Measurements from ENCODE around the gene RINL.

Gene RINL

GRCh38 chr19:38869160-38869835, 8.8 kb downstream of the RINL start:
- peak overlapping the region; percentile 39 for H3K27ac ChIP-seq
- no peaks in the 10 kb centered on the region for H3K27me3 ChIP-seq (ENCODE audit: insufficient read depth, low read depth)
- peaks cover 10% of the 10 kb centered on the region for H3K4me1 ChIP-seq (ENCODE audit: low read depth, poor library complexity, severe bottlenecking)
- H4K20me1 ChIP-seq (ENCODE audit: insufficient read depth), result no peaks in the 10 kb centered on the region
- H3K79me2 ChIP-seq (ENCODE audit: insufficient read depth, low read depth), result no peaks in the 10 kb centered on the region
- no peak for TF ChIP-seq CTCF (conservative IDR thresholded peaks at IDR 0.05; ENCODE audit: low read depth, low read length)
- H3K4me3 ChIP-seq (IDR thresholded peaks at IDR 0.05; ENCODE audit: insufficient read depth, low read depth, low read length), result no peak overlapping the region
- H2AFZ ChIP-seq (ENCODE audit: low read depth), result peak overlapping the region; percentile 86
- H3K4me2 ChIP-seq, result peak overlapping the region; percentile 90
- H3K9ac ChIP-seq, result peak overlapping the region; percentile 58; the same call in 1 of the 2 replicates
- no peaks in the 10 kb centered on the region for H3K36me3 ChIP-seq (ENCODE audit: insufficient read depth)

DNA sequence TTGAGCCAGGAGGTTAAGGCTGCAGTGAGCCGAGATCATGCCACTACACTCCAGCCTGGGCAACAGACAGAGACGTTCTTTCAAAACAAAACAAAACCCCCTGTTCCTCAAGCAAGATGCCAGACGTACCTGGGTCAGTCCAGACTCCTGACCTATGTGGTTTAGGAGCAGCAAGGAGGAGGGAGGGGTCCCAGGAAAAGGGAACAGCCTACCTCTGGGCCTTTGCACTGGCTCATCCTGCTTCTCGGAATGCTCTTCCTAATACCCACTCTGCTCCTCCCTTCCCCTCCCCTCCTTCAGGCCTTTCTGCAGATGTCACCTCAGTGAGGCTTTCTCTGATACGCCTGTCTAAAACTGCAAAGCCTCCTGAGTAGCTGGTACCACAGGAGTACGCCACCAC, 9.5 kb downstream of the RINL start:
- Histone ChIP-seq H3K4me2 (peak overlapping the region; percentile 90), H3K4me3 (IDR thresholded peaks at IDR 0.05; ENCODE audit: insufficient read depth, low read depth, low read length) (no peak overlapping the region), H3K36me3 (ENCODE audit: insufficient read depth) (no peaks in the 10 kb centered on the region), H3K4me1 (ENCODE audit: low read depth, poor library complexity, severe bottlenecking) (peaks cover 10% of the 10 kb centered on the region), H2AFZ (ENCODE audit: low read depth) (no peak overlapping the region), H3K27me3 (ENCODE audit: insufficient read depth, low read depth) (no peaks in the 10 kb centered on the region), H3K79me2 (ENCODE audit: insufficient read depth, low read depth) (no peaks in the 10 kb centered on the region), H3K9ac (peak overlapping the region; percentile 58; the same call in 1 of the 2 replicates), H3K27ac (no peak overlapping the region), H4K20me1 (ENCODE audit: insufficient read depth) (no peaks in the 10 kb centered on the region)
- no peak for TF ChIP-seq CTCF (conservative IDR thresholded peaks at IDR 0.05; ENCODE audit: low read depth, low read length)

GRCh38 chr19:38867171-38867780, 10.8 kb downstream of the RINL start:
- no peak overlapping the region for H2AFZ ChIP-seq (ENCODE audit: low read depth)
- H3K4me1 ChIP-seq (ENCODE audit: low read depth, poor library complexity, severe bottlenecking), result peaks cover 10% of the 10 kb centered on the region
- H3K4me2 ChIP-seq, result no peak overlapping the region
- H3K27me3 ChIP-seq (ENCODE audit: insufficient read depth, low read depth), result no peaks in the 10 kb centered on the region
- no peak overlapping the region for H3K9ac ChIP-seq
- H3K4me3 ChIP-seq (IDR thresholded peaks at IDR 0.05; ENCODE audit: insufficient read depth, low read depth, low read length), result no peak overlapping the region
- no peak overlapping the region for H3K27ac ChIP-seq
- H3K36me3 ChIP-seq (ENCODE audit: insufficient read depth), result no peaks in the 10 kb centered on the region
- no peak for TF ChIP-seq CTCF (conservative IDR thresholded peaks at IDR 0.05; ENCODE audit: low read depth, low read length)
- no peaks in the 10 kb centered on the region for H3K79me2 ChIP-seq (ENCODE audit: insufficient read depth, low read depth)
- H4K20me1 ChIP-seq (ENCODE audit: insufficient read depth), result no peaks in the 10 kb centered on the region

GRCh38 chr19:38862321-38863059, 15.6 kb downstream of the RINL start:
- Histone ChIP-seq H4K20me1 (ENCODE audit: insufficient read depth) (no peaks in the 10 kb centered on the region), H3K4me3 (IDR thresholded peaks at IDR 0.05; ENCODE audit: insufficient read depth, low read depth, low read length) (no peak overlapping the region), H3K9ac (no peak overlapping the region), H2AFZ (ENCODE audit: low read depth) (no peak overlapping the region), H3K79me2 (ENCODE audit: insufficient read depth, low read depth) (no peaks in the 10 kb centered on the region), H3K27ac (no peak overlapping the region), H3K36me3 (ENCODE audit: insufficient read depth) (no peaks in the 10 kb centered on the region), H3K4me1 (ENCODE audit: low read depth, poor library complexity, severe bottlenecking) (peaks cover 6% of the 10 kb centered on the region), H3K27me3 (ENCODE audit: insufficient read depth, low read depth) (no peaks in the 10 kb centered on the region), H3K4me2 (no peak overlapping the region)
- no peak for TF ChIP-seq CTCF (conservative IDR thresholded peaks at IDR 0.05; ENCODE audit: low read depth, low read length)
